ENCODE data around the gene DOCK1.

DOCK1 gene

GRCh38 chr10:126940670-126941310 lies 35.6 kb downstream of the DOCK1 start:
- no peak overlapping the region for H3K4ac ChIP-seq (ENCODE audit: low read depth, low read length)
- H3K4me1 ChIP-seq (ENCODE audit: control insufficient read depth, low read depth, low read length), result no peaks in the 10 kb centered on the region
- H3K23ac ChIP-seq (ENCODE audit: low read length), result no peak overlapping the region
- H2AK5ac ChIP-seq (ENCODE audit: low read length), result no peak overlapping the region
- peaks cover 31% of the 10 kb centered on the region for H3K79me1 ChIP-seq (ENCODE audit: low read length)
- no peak overlapping the region for H4K5ac ChIP-seq (ENCODE audit: low read length)
- no peak for DNase-seq
- no peak overlapping the region for H3K4me2 ChIP-seq (ENCODE audit: low read length)
- no peak overlapping the region for H4K8ac ChIP-seq (ENCODE audit: low read depth, low read length)
- H3K9ac ChIP-seq (ENCODE audit: low read length), result no peak overlapping the region
- H3K27ac ChIP-seq (ENCODE audit: low read depth, low read length), result no peak overlapping the region
- no peaks in the 10 kb centered on the region for H3K36me3 ChIP-seq (ENCODE audit: control insufficient read depth, insufficient read depth, low read length)
- H3K4me3 ChIP-seq (ENCODE audit: low read length), result no peak overlapping the region
- H2BK120ac ChIP-seq (ENCODE audit: low read depth, low read length), result no peak overlapping the region
- WGBS (ENCODE audit: extremely low coverage, insufficient coverage, low lambda C conversion rate), result no CpG with 5 or more reads among the region's 6 CpGs
- H3K79me2 ChIP-seq (ENCODE audit: control insufficient read depth, insufficient read depth, low read length), result peaks cover 56% of the 10 kb centered on the region
- H2BK5ac ChIP-seq (ENCODE audit: low read length), result no peak overlapping the region
- no peak overlapping the region for H3K56ac ChIP-seq (ENCODE audit: low read length)
- no peaks in the 10 kb centered on the region for H3K27me3 ChIP-seq (ENCODE audit: insufficient read depth, low read length, poor library complexity)
- no peak overlapping the region for H2BK15ac ChIP-seq (replicated peaks; ENCODE audit: low read depth)
- H3K18ac ChIP-seq (ENCODE audit: low read length), result no peak overlapping the region

GRCh38 chr10:126944191-126944590 lies 39.0 kb downstream of the DOCK1 start:
- Histone ChIP-seq H3K36me3 (ENCODE audit: control insufficient read depth, insufficient read depth, low read length) (no peaks in the 10 kb centered on the region), H2BK120ac (ENCODE audit: low read depth, low read length) (no peak overlapping the region), H4K5ac (ENCODE audit: low read length) (no peak overlapping the region), H3K4ac (ENCODE audit: low read depth, low read length) (no peak overlapping the region), H3K56ac (ENCODE audit: low read length) (no peak overlapping the region), H2BK5ac (ENCODE audit: low read length) (no peak overlapping the region), H3K27me3 (ENCODE audit: insufficient read depth, low read length, poor library complexity) (no peaks in the 10 kb centered on the region), H3K79me1 (ENCODE audit: low read length) (peaks cover 38% of the 10 kb centered on the region), H3K18ac (ENCODE audit: low read length) (no peak overlapping the region), H2BK15ac (replicated peaks; ENCODE audit: low read depth) (no peak overlapping the region), H2AK5ac (ENCODE audit: low read length) (no peak overlapping the region), H3K9ac (ENCODE audit: low read length) (no peak overlapping the region), H3K4me2 (ENCODE audit: low read length) (no peak overlapping the region), H3K4me3 (ENCODE audit: low read length) (no peak overlapping the region), H4K8ac (ENCODE audit: low read depth, low read length) (no peak overlapping the region), H3K23ac (ENCODE audit: low read length) (peak overlapping the region; percentile 85), H3K27ac (ENCODE audit: low read depth, low read length) (no peak overlapping the region), H3K79me2 (ENCODE audit: control insufficient read depth, insufficient read depth, low read length) (peaks cover 61% of the 10 kb centered on the region), H3K4me1 (ENCODE audit: control insufficient read depth, low read depth, low read length) (no peaks in the 10 kb centered on the region)
- no CpG with 5 or more reads among the region's 11 CpGs for WGBS (ENCODE audit: extremely low coverage, insufficient coverage, low lambda C conversion rate)
- no peak for DNase-seq

DNA sequence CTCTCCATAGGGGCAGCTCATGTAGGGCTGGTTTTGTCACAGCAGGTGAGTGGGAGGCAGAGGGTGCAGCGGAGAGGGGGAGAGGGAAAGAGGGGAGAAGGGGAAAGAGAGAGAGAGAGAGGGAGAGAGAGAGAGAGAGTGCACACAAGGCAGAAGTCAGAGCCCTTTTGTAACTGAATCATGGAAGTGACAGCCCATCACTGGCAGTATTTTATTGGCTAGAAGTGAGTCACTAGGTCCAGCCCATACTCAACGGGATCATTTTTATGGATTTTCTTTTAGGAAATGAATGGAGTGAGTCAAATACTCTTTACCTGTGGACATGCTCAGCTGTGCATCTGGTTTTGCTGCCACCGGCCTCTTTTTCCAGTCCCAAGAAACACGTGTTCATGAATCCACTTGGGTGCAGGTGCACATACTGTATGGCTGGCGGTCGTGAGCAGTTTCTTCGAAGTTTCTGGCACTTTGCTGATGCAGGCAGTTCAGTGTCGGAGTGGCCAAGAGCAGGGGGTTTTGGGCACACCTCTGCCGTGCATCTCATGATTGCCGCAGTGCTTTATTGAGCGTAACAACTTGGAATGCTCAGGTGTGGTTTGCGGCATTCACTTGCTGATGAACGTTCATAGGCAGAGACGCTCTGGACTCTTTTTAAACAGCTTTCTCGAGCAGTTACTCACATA lies 40.3 kb downstream of the DOCK1 start:
- Histone ChIP-seq H3K56ac (ENCODE audit: low read length) (no peak overlapping the region), H4K8ac (ENCODE audit: low read depth, low read length) (no peak overlapping the region), H2BK15ac (replicated peaks; ENCODE audit: low read depth) (no peak overlapping the region), H3K23ac (ENCODE audit: low read length) (no peak overlapping the region), H3K9ac (ENCODE audit: low read length) (no peak overlapping the region), H2BK120ac (ENCODE audit: low read depth, low read length) (no peak overlapping the region), H3K4ac (ENCODE audit: low read depth, low read length) (no peak overlapping the region), H4K5ac (ENCODE audit: low read length) (no peak overlapping the region), H2AK5ac (ENCODE audit: low read length) (no peak overlapping the region), H3K36me3 (ENCODE audit: control insufficient read depth, insufficient read depth, low read length) (no peaks in the 10 kb centered on the region), H3K27me3 (ENCODE audit: insufficient read depth, low read length, poor library complexity) (no peaks in the 10 kb centered on the region), H3K4me1 (ENCODE audit: control insufficient read depth, low read depth, low read length) (no peaks in the 10 kb centered on the region), H3K79me2 (ENCODE audit: control insufficient read depth, insufficient read depth, low read length) (peaks cover 70% of the 10 kb centered on the region), H3K4me2 (ENCODE audit: low read length) (no peak overlapping the region), H3K4me3 (ENCODE audit: low read length) (no peak overlapping the region), H3K27ac (ENCODE audit: low read depth, low read length) (no peak overlapping the region), H3K79me1 (ENCODE audit: low read length) (peaks cover 45% of the 10 kb centered on the region), H2BK5ac (ENCODE audit: low read length) (no peak overlapping the region), H3K18ac (ENCODE audit: low read length) (no peak overlapping the region)
- no peak for DNase-seq
- WGBS (ENCODE audit: extremely low coverage, insufficient coverage, low lambda C conversion rate), result no CpG with 5 or more reads among the region's 15 CpGs

- Histone ChIP-seq H3K56ac (ENCODE audit: low read length) (no peak overlapping the region), H3K79me1 (ENCODE audit: low read length) (peaks cover 51% of the 10 kb centered on the region), H3K79me2 (ENCODE audit: control insufficient read depth, insufficient read depth, low read length) (peaks cover 77% of the 10 kb centered on the region), H2AK5ac (ENCODE audit: low read length) (no peak overlapping the region), H3K4me3 (ENCODE audit: low read length) (peak overlapping the region; percentile 6), H3K4ac (ENCODE audit: low read depth, low read length) (no peak overlapping the region), H3K23ac (ENCODE audit: low read length) (no peak overlapping the region), H3K9ac (ENCODE audit: low read length) (no peak overlapping the region), H4K5ac (ENCODE audit: low read length) (no peak overlapping the region), H2BK5ac (ENCODE audit: low read length) (no peak overlapping the region), H3K4me1 (ENCODE audit: control insufficient read depth, low read depth, low read length) (no peaks in the 10 kb centered on the region), H3K27me3 (ENCODE audit: insufficient read depth, low read length, poor library complexity) (no peaks in the 10 kb centered on the region), H3K36me3 (ENCODE audit: control insufficient read depth, insufficient read depth, low read length) (no peaks in the 10 kb centered on the region), H2BK120ac (ENCODE audit: low read depth, low read length) (no peak overlapping the region), H3K18ac (ENCODE audit: low read length) (no peak overlapping the region), H4K8ac (ENCODE audit: low read depth, low read length) (no peak overlapping the region), H2BK15ac (replicated peaks; ENCODE audit: low read depth) (no peak overlapping the region), H3K27ac (ENCODE audit: low read depth, low read length) (no peak overlapping the region), H3K4me2 (ENCODE audit: low read length) (no peak overlapping the region)
- DNase-seq, result no peak
- WGBS (ENCODE audit: extremely low coverage, insufficient coverage, low lambda C conversion rate), result no CpG with 5 or more reads among the region's 6 CpGs
Measured at GRCh38 chr10:126946746-126947145, 41.5 kb downstream of the DOCK1 start.

DNA sequence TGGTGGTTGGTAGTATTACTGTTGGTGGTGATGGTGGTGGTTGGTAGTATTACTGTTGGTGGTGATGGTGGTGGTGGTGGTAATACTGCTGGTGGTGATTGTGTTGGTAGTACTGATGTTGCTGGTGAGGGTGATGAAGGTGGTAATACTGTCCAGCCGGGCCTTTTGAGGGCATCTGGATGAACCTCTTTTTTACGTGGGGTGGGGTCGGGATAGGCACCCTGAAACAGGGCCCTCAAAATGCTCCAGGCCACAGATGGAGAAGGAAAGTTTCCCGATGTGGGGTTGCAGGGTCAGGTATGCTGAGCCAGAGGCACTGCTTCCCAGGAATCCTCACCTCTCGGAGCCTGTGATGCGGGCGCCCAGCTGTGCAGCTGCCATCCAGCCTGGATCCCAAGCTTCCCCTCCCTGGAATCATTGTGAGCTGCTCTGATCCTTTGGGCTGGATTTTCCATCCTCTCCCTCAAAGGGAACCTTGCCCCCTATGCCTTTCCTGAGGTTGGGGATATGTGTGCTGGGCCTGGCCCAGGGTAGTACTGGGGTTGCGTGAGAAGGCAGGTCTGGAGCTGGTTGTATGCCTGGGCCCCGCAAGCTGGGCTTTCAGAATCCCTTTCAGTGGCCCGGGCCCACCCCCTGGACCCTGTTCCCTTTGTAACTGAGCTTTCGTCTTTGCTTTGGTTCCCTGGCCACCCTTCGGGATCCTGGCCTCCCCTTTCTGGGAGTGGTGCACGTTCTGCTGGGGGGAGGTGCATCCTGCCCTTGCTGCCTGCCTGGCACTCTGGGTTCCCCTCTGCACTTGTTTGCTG lies 43.3 kb downstream of the DOCK1 start:
- H3K27ac ChIP-seq (ENCODE audit: low read depth, low read length), result no peak overlapping the region
- WGBS (ENCODE audit: extremely low coverage, insufficient coverage, low lambda C conversion rate), result no CpG with 5 or more reads among the region's 13 CpGs
- no peak overlapping the region for H3K4ac ChIP-seq (ENCODE audit: low read depth, low read length)
- H3K79me1 ChIP-seq (ENCODE audit: low read length), result peaks cover 58% of the 10 kb centered on the region
- H3K4me3 ChIP-seq (ENCODE audit: low read length), result no peak overlapping the region
- no peak overlapping the region for H3K23ac ChIP-seq (ENCODE audit: low read length)
- no peak overlapping the region for H2BK120ac ChIP-seq (ENCODE audit: low read depth, low read length)
- H3K18ac ChIP-seq (ENCODE audit: low read length), result no peak overlapping the region
- H4K8ac ChIP-seq (ENCODE audit: low read depth, low read length), result no peak overlapping the region
- no peak overlapping the region for H2BK5ac ChIP-seq (ENCODE audit: low read length)
- H3K27me3 ChIP-seq (ENCODE audit: insufficient read depth, low read length, poor library complexity), result no peaks in the 10 kb centered on the region
- no peaks in the 10 kb centered on the region for H3K36me3 ChIP-seq (ENCODE audit: control insufficient read depth, insufficient read depth, low read length)
- H3K79me2 ChIP-seq (ENCODE audit: control insufficient read depth, insufficient read depth, low read length), result peaks cover 84% of the 10 kb centered on the region
- H4K5ac ChIP-seq (ENCODE audit: low read length), result no peak overlapping the region
- H3K4me2 ChIP-seq (ENCODE audit: low read length), result no peak overlapping the region
- H3K56ac ChIP-seq (ENCODE audit: low read length), result no peak overlapping the region
- no peak overlapping the region for H3K9ac ChIP-seq (ENCODE audit: low read length)
- no peak overlapping the region for H2BK15ac ChIP-seq (replicated peaks; ENCODE audit: low read depth)
- no peaks in the 10 kb centered on the region for H3K4me1 ChIP-seq (ENCODE audit: control insufficient read depth, low read depth, low read length)
- no peak overlapping the region for H2AK5ac ChIP-seq (ENCODE audit: low read length)
- DNase-seq, result no peak

Data from mesendoderm (in vitro differentiated cells).